ENCODE measurements around the gene CCDC148.

The CCDC148 gene

DNA sequence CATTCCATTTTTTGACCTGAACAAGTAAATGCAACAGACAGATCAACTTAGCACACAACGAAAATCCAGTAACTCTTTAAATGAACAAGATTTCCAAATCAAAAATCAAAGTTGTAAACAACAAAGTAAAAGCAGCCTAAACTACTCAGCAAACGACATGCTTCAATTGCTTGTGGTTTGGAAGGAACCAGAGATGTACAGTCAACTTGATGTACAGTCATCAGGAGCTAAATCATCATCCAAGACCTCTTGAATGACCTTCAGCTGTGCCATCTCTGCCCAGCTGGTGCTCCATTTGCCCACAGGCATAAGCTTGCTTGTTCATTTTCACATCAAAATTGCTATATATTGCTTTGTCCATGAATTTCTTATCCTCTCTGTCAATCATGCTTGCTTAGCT lies 245.1 kb downstream of the CCDC148 start:
- DNase-seq (ENCODE audit: low spot score), result no peak

DNA sequence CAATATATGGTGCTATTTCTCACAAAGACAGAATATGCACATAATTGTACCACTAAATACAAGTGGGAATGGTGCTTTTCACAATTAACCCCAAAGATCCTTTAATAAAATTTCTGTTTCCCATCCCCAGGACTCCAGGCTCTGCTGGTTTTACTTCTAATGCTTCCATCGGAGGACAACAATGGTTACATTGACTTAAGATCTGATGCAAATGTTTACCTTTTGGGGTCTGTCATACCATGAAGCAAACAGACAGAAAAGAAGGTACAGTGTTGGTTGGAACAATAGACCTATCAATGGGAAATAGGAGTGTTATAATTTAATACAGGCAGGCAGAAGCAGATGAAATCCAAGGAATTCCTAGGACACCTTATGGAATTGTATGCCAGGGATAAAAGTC lies 249.2 kb downstream of the CCDC148 start:
- no peak for DNase-seq (ENCODE audit: low spot score)

DNA sequence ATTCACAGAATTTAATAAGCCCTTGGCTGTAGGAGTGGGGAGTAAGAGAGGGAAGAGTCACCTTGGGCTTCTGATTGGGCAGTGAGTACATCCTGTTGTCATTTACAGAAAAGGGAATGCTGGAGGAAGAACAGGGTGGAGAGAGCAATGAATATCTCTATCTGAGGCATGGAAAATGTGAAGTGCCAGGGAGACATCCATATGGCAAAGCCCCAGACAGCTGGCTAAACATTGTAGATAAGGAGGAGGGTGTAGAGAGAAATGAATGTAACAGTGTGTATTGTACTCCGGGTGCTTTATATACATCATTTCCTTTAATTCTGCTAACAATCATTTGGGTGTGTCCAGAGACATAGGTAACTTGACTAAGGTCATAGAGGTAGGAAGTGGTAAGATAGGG lies 251.3 kb downstream of the CCDC148 start:
- no peak for DNase-seq (ENCODE audit: low spot score)

DNA sequence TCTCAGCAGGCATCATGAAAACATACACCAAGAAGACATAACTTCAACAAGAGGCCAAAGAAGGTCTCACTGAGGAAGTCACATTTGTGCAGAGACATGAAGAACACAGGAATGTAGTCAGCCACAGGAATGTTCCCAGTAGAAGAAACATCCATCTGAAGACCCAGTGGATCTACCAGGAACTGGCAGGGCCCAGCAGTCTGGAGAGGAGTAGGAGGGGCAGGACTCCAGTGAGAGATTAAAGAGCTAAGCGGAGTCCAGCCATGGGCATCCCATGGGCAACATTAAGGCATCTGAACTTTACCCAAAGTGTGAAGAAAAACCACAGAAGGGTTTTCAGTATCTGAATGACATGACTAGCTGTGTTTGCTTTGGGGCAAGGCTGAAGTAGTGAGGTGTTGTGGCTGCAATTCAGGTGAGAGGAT lies 251.8 kb downstream of the CCDC148 start:
- no peak for DNase-seq (ENCODE audit: low spot score)

DNA sequence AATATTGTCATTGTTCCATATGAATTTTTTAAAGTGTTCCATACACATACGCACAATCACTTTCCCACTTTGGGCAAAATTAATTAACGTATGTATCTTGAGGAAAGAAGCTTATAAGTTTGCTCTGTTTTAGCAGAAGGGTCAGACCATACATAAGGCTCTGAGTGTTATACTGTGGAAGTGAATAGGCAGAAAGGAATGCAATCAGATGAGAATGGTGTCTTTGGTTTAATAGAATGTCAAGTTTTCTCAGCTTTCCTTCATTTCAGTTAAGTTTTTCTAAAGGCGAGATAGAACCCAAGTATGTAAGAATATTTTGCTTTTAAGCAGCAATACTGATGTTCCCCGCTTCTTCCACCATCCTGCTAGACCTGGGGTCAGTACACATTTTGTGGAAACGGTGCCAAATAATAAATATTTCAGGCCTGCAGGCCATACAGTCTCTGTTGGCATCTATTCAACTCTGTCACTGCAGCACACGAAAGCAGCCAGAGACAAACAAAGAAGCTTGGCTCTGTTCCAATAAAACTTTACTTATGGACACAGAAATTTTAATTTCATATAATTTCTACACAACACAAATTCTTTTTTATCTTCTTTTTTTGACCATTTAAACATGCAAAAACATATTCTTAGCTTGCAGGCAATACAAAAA lies 254.3 kb downstream of the CCDC148 start:
- no peak for DNase-seq (ENCODE audit: low spot score)

DNA sequence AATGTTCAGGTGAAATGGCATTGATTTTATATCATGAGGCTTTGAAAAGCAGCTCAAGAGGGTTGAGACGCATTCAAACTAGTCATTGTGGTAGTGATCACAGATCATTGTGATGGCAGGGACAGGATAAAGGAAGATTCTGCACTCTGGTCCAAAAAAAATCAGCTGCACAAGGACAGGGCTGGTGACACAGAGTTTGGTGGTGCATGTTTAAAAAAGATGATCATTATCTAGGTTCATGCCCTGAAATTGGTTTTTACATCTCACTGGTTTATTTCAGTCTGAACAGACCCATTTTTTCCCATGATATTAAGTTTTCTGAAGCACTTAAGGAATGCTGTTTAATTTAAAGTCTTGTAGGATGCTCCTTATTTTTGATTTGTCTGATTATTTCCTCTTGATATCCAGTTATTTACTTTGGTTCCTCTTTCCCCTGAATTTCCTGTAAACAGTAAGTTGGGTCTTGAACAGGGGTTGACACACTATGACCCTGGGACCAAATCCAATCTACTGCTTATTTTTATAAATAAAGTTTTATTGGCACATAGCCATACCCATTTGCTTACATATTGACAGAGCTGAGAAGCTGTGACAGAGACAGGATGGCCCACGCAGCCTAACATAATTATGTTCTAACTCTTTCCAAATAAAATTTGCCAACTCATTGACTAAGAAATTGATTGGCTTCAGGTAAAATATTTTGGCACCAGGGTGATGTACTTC lies 256.5 kb downstream of the CCDC148 start:
- DNase-seq (ENCODE audit: low spot score), result no peak

DNA sequence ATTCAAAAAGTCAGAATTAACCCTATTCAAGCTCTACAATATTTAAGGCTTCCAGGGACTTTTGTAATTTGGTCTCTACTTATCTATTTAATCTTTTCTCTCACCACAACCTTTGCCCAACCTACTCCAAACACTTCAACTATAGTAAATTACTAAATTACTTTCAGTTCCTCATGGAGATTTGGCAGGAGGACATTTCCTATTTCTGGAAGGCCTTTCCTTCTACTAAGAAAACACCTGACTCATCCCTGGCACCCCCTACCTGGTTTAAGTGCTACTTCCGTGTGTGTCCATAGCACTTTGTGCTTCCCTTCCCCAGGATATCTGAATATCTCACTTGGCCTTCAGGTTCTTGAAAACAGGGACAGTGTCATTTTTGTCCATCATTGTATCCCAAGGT lies 258.6 kb downstream of the CCDC148 start:
- DNase-seq (ENCODE audit: low spot score), result no peak

DNA sequence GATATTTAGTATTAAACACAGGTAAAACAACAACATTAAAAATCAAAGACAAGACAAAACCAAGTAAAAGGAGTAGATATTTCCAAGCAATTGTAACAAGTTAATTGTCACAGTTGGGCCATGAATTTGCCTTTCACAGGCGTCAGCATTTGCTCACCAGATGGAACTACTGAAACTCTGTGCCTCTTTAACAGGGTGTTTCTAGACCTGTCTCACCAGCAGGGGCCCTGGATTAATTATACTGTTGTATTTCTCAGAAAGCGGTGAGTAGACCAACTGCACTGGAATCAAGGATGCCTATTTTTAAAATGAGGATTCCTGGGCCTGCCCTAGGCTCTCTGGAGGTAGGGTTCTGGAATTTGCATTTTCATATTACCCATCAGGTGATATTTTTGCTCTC lies 262.3 kb downstream of the CCDC148 start:
- DNase-seq (ENCODE audit: low spot score), result no peak

DNA sequence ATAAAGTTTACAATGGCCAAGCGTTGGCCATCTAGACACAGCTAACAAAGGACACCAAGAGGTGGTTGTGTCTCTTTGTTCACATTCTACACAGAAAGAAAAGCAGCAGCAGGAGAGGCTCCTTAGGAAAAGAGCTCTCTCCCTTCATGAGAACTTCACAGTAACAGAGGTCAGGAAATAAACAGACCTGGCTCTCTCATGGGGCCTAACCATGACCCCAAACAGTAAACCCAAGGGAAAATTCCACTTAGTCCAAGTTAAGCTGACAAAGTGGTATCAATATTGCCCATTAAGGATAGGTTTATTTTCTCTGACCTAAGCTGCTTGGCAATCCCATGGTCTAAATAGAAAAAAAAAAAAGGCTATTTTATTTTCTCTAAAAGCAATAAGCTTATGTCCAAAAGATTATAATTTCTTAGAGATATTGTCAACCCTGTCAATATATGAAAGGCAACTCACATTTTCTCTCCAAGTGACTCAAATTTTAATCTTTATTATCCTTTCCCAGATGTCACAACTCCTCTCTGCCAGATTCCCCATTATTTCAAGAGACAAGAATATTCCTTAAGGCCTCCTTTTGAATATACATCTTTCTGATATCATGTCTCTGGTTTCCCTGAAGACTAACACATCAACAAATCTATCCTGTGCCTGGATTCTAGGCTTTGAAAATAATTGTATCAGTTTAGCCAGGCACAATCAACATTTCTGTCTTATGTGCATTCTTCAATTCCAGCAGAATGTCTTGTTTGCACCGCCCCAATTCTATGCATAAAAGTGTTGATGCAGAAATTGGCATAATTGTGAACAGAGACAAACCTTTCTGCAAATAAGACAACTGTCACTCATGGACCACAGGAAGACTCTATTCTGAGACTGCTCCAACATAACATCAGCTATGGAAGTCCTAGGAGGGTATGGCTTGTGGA lies 263.8 kb downstream of the CCDC148 start:
- no peak for DNase-seq (ENCODE audit: low spot score)

DNA sequence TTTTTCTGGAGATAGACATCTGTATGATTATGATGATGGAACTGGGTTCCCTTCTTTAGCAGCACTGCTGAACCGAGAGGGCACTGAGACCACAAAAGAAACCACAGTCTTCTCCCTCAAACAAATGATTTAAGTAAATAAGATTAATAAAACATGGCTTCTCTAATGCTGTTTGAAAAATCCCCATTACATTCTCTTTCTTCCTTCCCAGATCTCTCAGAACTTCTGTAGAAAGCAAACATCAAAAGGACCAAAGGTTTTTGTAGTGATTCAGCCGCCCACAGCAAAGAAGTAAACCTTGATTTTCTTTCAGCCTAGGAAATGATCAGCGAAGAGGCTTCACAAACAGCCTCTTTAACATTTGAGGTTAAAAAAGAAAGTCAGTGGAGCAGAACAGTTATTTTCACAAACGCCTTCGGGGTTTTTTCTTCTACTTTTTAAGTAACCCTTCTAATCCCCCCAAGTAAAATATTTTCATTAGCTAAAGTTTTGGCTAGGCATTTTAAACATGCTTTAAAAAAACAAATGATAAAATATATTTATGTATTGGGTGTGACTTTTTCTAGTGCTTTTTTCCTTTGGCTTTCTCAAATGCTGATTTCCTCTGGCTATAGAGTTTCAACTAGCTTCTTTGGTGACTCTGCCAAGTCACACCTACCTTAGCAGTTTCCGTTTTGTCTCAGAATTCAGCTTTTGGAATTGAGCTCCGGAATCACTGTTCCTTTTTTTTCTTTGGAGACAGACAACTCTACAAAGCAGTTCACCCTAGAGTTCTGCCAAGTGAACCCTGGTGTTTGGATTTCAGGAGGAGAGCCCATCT lies 265.3 kb downstream of the CCDC148 start:
- DNase-seq (ENCODE audit: low spot score), result no peak

DNA sequence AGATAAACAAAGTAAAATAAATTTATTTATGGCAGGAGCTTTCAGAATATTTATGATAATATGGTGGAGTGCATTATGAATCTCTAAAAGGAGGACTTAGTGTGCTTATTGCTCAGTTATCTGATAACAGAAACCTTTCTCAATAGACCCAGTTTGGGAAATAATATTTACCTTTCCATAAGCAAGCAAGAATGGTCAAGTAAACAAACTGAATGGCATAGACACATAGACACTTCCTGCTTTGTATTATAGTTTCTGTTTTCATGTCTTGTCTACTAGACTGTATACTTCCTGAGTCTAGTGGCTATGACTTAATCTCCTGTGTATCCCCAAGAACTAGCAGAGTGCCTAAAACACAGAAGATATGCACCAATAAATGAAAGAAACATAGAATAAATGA lies 267.0 kb downstream of the CCDC148 start:
- DNase-seq (ENCODE audit: low spot score), result no peak

DNA sequence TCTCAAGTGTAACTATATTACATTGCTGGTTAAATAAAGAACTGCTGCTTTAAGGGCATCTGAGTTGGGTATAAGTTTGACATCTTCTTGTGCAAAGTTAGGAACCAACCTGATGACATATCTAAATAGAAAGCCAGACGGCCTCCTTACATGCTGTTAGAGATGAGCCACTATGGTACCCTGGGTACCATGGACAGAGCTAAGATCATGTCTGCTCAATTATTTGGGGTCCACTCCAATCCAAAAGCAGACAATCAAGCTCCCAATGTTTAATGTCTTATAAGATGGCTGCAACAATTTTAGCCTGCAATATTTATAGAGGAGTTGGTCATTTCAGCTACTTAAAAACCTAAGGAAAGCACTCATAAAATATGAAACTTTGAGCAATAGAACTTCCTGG lies 268.6 kb downstream of the CCDC148 start:
- no peak for DNase-seq (ENCODE audit: low spot score)

DNA sequence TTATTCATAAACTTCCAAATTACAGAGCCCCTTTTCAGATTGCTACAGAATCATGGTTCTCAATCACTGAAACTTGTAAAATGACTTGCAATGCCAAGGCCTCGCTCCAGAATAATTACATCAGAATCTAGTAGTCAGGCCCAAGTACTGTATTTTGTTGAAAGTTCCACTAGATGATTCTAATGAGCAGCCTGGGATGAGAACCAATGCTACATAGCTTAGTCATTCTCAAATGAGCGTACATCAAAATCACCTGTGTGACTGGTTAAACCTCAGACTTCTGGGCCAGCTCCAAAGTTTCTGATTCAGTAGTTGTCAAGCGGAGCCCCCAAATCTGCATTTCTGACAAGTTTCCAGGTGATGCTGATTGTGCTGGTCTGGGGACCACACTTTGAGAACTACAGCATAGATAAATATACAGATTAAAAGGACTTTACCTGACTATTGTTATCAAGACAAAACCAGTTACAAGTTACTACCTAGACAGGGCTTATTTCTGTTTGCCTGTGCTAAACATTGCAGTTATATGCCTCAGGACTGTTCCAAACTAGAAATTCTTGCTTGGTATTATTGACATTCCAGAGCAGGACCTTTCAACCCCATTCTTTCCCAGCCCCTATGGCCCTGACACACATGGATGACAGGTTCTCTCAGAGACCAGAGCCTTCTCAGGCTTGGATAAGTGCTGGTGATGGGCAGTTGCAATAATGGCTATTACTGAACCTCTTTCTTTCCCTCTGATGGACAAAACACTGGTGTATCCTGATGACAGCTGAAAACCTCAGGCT lies 271.8 kb downstream of the CCDC148 start:
- no peak for DNase-seq (ENCODE audit: low spot score)

DNA sequence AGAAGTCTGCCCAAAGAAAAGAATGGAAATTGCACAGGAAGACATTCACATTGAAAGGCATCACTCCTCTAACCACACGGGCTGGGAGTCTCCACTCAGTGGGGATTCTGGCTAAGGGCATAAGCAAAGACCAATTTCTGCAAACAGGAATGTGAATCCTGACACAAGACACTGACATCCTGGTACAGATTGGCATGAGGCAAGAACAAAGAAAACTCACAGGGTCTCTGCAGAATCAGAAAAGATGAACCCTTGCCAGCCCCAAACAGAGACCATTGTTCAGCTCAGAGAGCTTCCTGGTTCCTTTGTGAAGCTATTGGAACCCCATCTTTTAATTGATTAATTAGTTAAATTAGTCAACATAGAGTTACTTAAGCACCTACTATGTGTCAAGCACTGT lies 272.6 kb downstream of the CCDC148 start:
- no peak for DNase-seq (ENCODE audit: low spot score)

DNA sequence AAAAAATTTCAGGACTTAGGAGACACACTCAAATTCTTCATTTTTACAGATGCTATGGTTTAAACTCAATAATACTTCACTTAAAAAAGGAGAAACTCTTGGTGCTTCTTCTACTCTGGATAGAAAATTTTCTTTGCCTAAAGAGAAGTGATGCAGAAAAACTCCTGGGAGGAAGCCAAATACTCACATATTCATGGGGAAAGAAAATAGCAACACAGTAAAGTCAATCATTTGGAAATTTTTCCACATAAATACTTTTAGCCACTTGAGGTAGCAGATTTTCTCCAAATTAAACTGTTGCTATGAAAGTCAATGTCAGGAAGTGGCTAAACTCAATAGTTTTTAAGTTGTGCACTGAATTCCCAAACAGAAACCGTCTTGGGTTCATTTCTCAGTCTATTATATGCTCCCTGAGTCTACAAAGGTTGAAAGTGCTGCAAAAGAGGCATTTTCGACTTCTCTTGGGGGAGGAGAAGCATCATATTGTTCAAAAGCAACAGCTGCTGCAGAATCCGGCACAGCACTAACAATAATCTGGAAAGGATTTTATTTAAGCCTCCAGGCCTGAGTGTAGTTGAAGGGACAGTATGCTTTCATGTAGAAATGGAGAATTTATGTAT lies 273.8 kb downstream of the CCDC148 start:
- DNase-seq (ENCODE audit: low spot score), result no peak

DNA sequence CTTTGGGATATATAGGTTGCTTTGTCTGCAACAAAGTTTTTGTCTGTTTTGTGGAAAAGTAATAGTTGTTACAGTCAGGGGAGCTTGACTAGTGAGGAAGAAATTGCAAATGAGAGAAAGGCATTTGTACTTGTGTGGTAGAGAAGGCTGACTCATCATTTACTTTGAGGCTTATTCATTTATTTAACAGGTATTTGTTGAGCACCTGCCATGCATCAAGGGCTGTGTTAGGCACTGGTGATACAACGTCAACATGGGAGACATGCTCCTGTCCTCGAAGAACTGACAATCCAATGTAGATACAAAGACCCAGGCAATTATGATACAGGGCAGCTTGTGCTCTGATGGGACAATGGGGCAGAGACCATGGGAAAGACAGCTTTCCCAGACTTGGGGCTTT lies 275.4 kb downstream of the CCDC148 start:
- DNase-seq (ENCODE audit: low spot score), result no peak

DNA sequence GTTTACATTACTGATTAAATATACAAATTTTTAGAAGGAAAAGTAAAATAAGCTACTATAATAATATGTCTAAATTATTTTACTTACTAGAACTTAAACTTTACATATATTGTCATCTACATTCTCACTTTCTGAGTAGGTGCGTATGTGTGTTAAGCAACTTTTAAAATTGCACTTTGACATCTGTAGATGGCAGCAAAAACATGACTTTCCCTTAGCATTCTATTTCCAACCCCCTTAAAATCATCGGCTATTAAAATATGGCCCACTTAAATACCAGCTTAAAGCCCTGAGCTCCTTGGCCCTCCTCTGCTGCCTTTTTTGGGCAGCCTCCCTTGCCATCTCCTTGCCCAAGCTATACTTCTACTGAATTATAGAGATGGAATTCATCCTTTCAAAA lies 276.9 kb downstream of the CCDC148 start:
- DNase-seq (ENCODE audit: low spot score), result no peak

DNA sequence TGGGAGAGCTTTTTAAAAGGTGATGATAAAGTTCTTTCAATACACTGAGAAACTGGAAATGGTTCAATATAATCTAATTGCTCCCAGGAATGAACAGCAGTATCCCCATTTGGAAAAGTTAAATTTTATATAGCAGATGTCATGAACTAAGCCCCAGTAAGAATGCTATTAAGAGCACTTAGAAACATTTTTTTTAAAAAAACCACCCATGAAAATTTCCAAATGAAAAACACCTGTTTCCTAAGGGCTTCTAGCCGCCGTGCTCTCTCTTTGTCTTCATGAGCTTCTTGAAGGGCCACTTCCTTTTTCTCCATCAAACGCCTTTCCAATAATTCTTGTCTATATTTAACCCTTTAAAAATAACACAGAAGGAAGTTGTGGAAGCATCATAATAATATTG lies 277.9 kb downstream of the CCDC148 start:
- DNase-seq (ENCODE audit: low spot score), result no peak

DNA sequence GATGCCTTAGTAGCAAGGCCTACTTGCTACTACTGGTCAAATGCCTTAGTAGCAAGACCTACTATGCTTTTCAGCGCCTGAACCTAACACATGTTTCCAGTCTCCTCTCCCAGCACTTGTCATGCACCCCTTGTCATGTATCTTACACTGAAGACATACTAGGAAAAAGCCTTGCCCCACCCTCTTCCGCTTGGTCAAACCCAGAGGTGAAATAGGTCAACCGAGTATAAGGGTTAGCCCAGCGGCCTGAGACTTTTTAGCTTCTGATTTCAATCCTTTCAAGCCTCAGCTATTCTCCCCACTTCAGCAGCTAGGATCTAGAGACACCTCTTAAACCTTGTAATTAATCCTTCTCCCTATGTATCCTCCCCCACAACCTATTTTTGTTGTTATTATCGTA lies 281.6 kb downstream of the CCDC148 start:
- DNase-seq (ENCODE audit: low spot score), result no peak

DNA sequence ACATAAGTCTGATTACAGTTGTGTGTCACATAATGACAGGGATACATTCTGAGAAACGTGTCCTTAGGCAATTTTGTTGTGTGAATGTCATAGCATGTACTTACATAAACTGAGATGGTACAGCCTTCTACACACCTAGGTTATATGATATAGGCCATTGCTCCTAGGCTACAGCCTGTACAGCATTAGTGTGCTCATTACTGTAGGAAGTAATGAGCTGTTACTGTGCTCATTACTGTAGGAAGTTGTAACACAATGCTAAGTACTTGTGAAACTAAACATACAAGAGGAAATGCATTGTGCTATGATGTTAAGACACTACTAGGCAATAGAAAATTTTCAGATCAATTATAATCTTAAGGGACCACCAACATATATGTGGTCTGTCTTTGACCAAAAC lies 282.1 kb downstream of the CCDC148 start:
- DNase-seq (ENCODE audit: low spot score), result no peak

DNA sequence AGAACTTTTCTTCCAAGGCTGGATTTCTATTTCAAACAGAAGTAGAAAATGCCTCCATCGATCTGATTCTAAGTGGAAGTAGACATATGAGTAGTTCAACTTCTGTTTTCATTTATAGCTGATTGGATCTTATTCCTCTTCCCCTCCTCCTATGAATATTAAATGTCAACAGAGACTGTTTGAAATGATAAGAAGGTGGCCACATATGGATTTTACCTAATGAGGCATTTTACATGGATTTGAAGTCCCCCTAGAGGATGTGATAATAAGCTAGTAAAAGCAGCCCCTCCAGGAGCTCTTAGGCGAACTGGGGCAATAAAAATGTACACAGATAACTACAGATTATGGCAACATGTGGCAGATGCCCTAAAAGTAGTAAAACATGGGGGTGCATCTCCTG lies 283.8 kb downstream of the CCDC148 start:
- DNase-seq (ENCODE audit: low spot score), result no peak

All from left forelimb (tissue), 1 donor.